DOHH2 (cell line): Measurements from ENCODE around the gene MXRA7.
A peak's percentile ranks its signal among the peaks of the same experiment; 100 is the strongest.

Experiments
- H3F3A ChIP-seq: fragments of 200-600 bp; sonication (generic), shearing (Covaris generic); 2 replicates; pipeline ENCODE4 v1.6.0; 2016; ENCODE audit warnings: antibody characterized with exemption, mild to moderate bottlenecking; ENCODE audit not compliant: control insufficient read depth, insufficient read depth
- H3K27ac ChIP-seq: fragments of 200-600 bp; sonication (generic); 2 replicates; pipeline ENCODE4 v1.5.1; 2014; ENCODE audit warnings: low read depth, mild to moderate bottlenecking, low read length, moderate library complexity
- H3K27me3 ChIP-seq: fragments of 200-600 bp; sonication (generic); 2 replicates; pipeline ENCODE4 v1.6.1; 2014; ENCODE audit warnings: mild to moderate bottlenecking, low read length, mixed read lengths; ENCODE audit not compliant: control insufficient read depth
- H3K36me3 ChIP-seq: fragments of 200-600 bp; sonication (generic); 2 replicates; pipeline ENCODE4 v1.6.1; 2014; ENCODE audit warnings: mild to moderate bottlenecking, low read length, moderate library complexity, mixed read lengths; ENCODE audit not compliant: control insufficient read depth
- H3K4me1 ChIP-seq: fragments of 200-600 bp; sonication (generic); 2 replicates; pipeline ENCODE4 v1.6.1; 2014; ENCODE audit warnings: mild to moderate bottlenecking, low read length, mixed read lengths; ENCODE audit not compliant: control insufficient read depth
- H3K4me2 ChIP-seq: fragments of 200-600 bp; sonication (generic); 2 replicates; pipeline ENCODE4 v1.6.0; 2014; ENCODE audit warnings: mild to moderate bottlenecking, low read length, moderate library complexity
- H3K4me3 ChIP-seq: fragments of 200-600 bp; sonication (generic); 2 replicates; pipeline ENCODE4 v1.5.1; 2014; ENCODE audit warnings: mild to moderate bottlenecking, low read length, mixed read lengths
- H3K79me2 ChIP-seq: fragments of 200-600 bp; sonication (generic); 2 replicates; pipeline ENCODE4 v1.6.1; 2014; ENCODE audit warnings: mild to moderate bottlenecking, low read length, mixed read lengths; ENCODE audit not compliant: control insufficient read depth
- H3K9me2 ChIP-seq: fragments of 200-600 bp; sonication (generic); replicated peaks from 2 replicates; pipeline ENCODE4 v1.6.1; 2014; ENCODE audit warnings: mild to moderate bottlenecking, low read length, mixed read lengths; ENCODE audit not compliant: control insufficient read depth
- H3K9me3 ChIP-seq: fragments of 200-600 bp; sonication (generic); 2 replicates; pipeline ENCODE4 v1.6.1; 2014; ENCODE audit warnings: antibody characterized with exemption, low read length, mixed read lengths; ENCODE audit not compliant: control insufficient read depth, insufficient read depth
- H4K20me1 ChIP-seq: fragments of 200-600 bp; sonication (generic); 2 replicates; pipeline ENCODE4 v1.6.0; 2014; ENCODE audit warnings: low read depth, mild to moderate bottlenecking, antibody characterized with exemption, low read length, moderate library complexity; ENCODE audit not compliant: control insufficient read depth, insufficient read depth
- CTCF ChIP-seq: fragments of 200-600 bp; sonication (generic); IDR thresholded peaks from one replicate; pipeline ENCODE4 v1.5.1; 2014; ENCODE audit warnings: antibody characterized with exemption, mild to moderate bottlenecking, low read depth, low read length; ENCODE audit not compliant: poor library complexity, severe bottlenecking
- EZH2phosphoT487 ChIP-seq: fragments of 200-600 bp; sonication (generic); IDR thresholded peaks from 2 replicates; pipeline ENCODE4 v1.6.1; 2017; ENCODE audit warnings: borderline replicate concordance, mild to moderate bottlenecking, antibody characterized with exemption, low read length, moderate library complexity, mixed read lengths

The MXRA7 gene

DNA sequence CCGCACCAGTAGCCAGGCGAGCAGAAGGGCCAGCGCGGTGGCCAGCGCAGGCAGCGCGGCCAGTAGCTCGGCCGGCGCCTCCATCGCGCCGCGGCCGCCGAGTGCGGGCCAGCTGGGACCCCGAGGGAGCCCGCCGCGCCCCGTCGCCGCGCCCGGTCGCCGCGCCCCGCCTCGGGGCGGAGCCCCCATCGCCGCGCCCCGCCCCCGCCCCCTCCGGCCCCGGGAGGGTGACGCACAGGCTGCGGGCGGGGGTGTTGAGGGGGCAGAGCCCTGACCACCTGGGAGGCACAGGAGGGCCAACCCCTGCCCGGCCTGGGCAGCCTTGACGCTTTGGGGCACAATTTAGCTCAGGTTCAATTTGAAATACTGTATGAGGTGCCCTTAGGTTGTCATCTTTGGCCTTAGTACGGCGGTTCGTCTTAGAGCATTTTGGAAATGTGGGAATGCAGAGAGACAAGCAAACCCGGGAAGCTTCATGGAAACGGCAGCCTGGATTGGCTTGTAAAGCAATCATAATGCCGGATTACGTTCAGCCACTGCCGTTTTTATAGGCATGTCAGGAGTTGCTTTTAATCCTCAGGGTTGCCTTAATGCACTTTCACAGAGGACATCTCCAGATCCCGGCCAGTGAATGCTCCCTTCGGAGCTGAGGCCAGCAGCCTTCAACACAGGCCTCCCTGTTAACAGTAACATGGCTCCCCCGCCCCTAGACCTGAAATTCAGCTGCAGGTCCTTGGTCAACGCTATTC lies at the start of gene MXRA7:
TSS of gene MXRA7 (minus strand) at position 103 of the 749 bp plus-strand sequence. CDS start at position 84, 19 bp downstream.
- no peaks in the 10 kb centered on the region for H4K20me1 ChIP-seq
- H3K79me2 ChIP-seq = no peaks in the 10 kb centered on the region
- H3K4me2 ChIP-seq = peak within 1 kb of the TSS; percentile 67
- no peak within 1 kb of the TSS for H3K27ac ChIP-seq
- peaks cover 27% of the 10 kb centered on the region for H3K27me3 ChIP-seq
- peaks cover 7% of the 10 kb centered on the region for H3F3A ChIP-seq
- H3K4me3 ChIP-seq = peak within 1 kb of the TSS; percentile 58
- H3K36me3 ChIP-seq = peaks cover 25% of the 10 kb centered on the region
- peaks cover 18% of the 10 kb centered on the region for H3K4me1 ChIP-seq
- no peak for TF ChIP-seq CTCF
- no peak for TF ChIP-seq EZH2phosphoT487
- no peaks in the 10 kb centered on the region for H3K9me2 ChIP-seq
- H3K9me3 ChIP-seq = no peaks in the 10 kb centered on the region

- H3K9me2 ChIP-seq = no peaks in the 10 kb centered on the region
- no peaks in the 10 kb centered on the region for H3F3A ChIP-seq
- no peaks in the 10 kb centered on the region for H3K4me1 ChIP-seq
Measured at GRCh38 chr17:76758570-76758969, 47.8 kb upstream of the MXRA7 start.

GRCh38 chr17:76757256-76757655 lies 46.5 kb upstream of the MXRA7 start:
- H3K36me3 ChIP-seq = no peaks in the 10 kb centered on the region; the same call in 1 of the 2 replicates

More at GRCh38 chr17:76758570-76758969, 47.8 kb upstream of the MXRA7 start:
- Histone ChIP-seq H3K4me3 (no peak overlapping the region), H3K27ac (no peak overlapping the region), H3K4me2 (no peak overlapping the region), H3K36me3 (no peaks in the 10 kb centered on the region; the same call in 1 of the 2 replicates), H3K79me2 (no peaks in the 10 kb centered on the region), H3K9me3 (no peaks in the 10 kb centered on the region), H4K20me1 (no peaks in the 10 kb centered on the region), H3K27me3 (no peaks in the 10 kb centered on the region)
- TF ChIP-seq CTCF (no peak), EZH2phosphoT487 (no peak)

More at GRCh38 chr17:76757256-76757655, 46.5 kb upstream of the MXRA7 start:
- Histone ChIP-seq H3K27me3 (no peaks in the 10 kb centered on the region), H3K4me2 (no peak overlapping the region), H3K4me1 (no peaks in the 10 kb centered on the region), H3K4me3 (no peak overlapping the region), H3F3A (no peaks in the 10 kb centered on the region), H3K9me2 (no peaks in the 10 kb centered on the region), H3K9me3 (no peaks in the 10 kb centered on the region), H3K27ac (no peak overlapping the region), H4K20me1 (no peaks in the 10 kb centered on the region), H3K79me2 (no peaks in the 10 kb centered on the region)
- TF ChIP-seq EZH2phosphoT487 (no peak), CTCF (no peak)
